ENCODE data around the gene PRELP. TPM values are rescaled to one million over a fixed set of nuclear protein-coding genes. Genes with fewer than 3 reads are reported as not detected.
A peak's percentile ranks its signal among the peaks of the same experiment; 100 is the strongest.

The PRELP gene
- total RNA-seq, 1 donor from 2014 or later: 0.07 TPM

DNA sequence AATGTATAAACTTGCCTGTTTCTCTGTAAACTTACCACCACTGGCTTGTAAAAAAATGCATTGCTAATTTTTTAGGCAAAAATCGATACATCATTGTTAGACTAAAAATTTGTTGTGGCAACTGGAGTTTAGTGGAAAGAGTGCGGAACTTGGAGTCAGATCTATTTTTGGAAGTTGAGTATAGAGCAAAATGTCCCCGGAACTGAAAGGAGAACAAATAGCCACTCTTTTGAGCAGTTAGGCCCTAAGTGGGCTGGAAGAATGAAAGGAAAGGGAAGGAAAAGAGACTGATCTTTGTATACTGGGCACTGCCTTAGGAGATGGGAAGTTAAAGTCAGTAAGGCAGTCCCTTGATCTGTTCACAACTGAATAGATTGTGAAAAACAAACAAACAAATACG lies 48.5 kb downstream of the PRELP start:
- H2AFZ ChIP-seq (ENCODE audit: low read depth, low read length): no peak overlapping the region
- Mint-ChIP-seq H3K27ac (ENCODE audit: unreplicated experiment) (peak overlapping the region; percentile 0), H3K4me1 (ENCODE audit: low read depth, unreplicated experiment) (peaks cover 19% of the 10 kb centered on the region)

DNA sequence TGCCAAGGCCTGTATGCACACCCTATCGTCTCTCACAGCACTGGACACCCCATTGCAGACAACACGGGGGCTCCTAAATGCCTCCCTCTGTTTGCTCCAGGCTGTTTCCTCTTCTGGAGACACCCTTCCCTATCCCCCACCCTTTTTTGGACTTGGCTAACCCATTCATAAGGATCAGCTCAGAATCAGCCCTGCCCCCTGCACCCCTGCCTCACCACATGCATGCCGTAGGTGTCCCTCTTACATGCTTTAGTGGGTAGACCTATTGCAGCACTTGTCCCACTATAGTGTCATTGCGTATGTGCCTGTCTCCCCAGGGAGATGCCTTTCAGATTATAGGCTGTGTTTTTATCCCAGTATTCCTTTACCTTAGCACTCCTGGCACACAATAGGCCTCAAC lies 49.2 kb downstream of the PRELP start:
- H3K9ac ChIP-seq (ENCODE audit: low read length): no peak overlapping the region
- no peak overlapping the region for H3K27ac Mint-ChIP-seq (ENCODE audit: unreplicated experiment)

More for the DNA sequence above, 48.5 kb downstream of the PRELP start:
- Histone ChIP-seq H3K27ac (ENCODE audit: low read depth, low read length) (no peak overlapping the region), H3K4me1 (ENCODE audit: insufficient read depth, low read length) (peaks cover 36% of the 10 kb centered on the region), H3K27me3 (ENCODE audit: insufficient read depth, low read length) (no peaks in the 10 kb centered on the region), H4K20me1 (ENCODE audit: insufficient read depth, low read length) (no peaks in the 10 kb centered on the region), H3K9ac (ENCODE audit: low read length) (no peak overlapping the region), H3K4me2 (ENCODE audit: low read length) (no peak overlapping the region), H3K9me3 (ENCODE audit: insufficient read depth, low read depth, low read length) (no peaks in the 10 kb centered on the region), H3K79me2 (ENCODE audit: insufficient read depth, low read length) (no peaks in the 10 kb centered on the region), H3K36me3 (ENCODE audit: insufficient read depth, low read length) (no peaks in the 10 kb centered on the region), H3K4me3 (ENCODE audit: insufficient read depth, low read depth, low read length) (no peak overlapping the region)
- no peak for FAIRE-seq
- no peak for TF ChIP-seq EZH2 (IDR thresholded peaks at IDR 0.05; ENCODE audit: insufficient read depth, low read length)
- TF ChIP-seq CTCF (IDR thresholded peaks at IDR 0.05; ENCODE audit: insufficient read depth, low read depth, low read length): no peak
- Mint-ChIP-seq H3K4me3 (ENCODE audit: unreplicated experiment) (no peak overlapping the region), H3K36me3 (ENCODE audit: low read depth, unreplicated experiment) (peaks cover 1% of the 10 kb centered on the region), H3K27me3 (ENCODE audit: low read depth, unreplicated experiment) (peaks cover 4% of the 10 kb centered on the region), H3K9me3 (ENCODE audit: unreplicated experiment) (no peaks in the 10 kb centered on the region)
- DNase-seq (ENCODE audit: low read depth): no peak

More for the DNA sequence above, 49.2 kb downstream of the PRELP start:
- Mint-ChIP-seq H3K9me3 (ENCODE audit: unreplicated experiment) (no peaks in the 10 kb centered on the region), H3K27me3 (ENCODE audit: low read depth, unreplicated experiment) (peaks cover 4% of the 10 kb centered on the region), H3K36me3 (ENCODE audit: low read depth, unreplicated experiment) (peaks cover 1% of the 10 kb centered on the region), H3K4me1 (ENCODE audit: low read depth, unreplicated experiment) (peaks cover 15% of the 10 kb centered on the region), H3K4me3 (ENCODE audit: unreplicated experiment) (no peak overlapping the region)
- no peaks in the 10 kb centered on the region for H3K79me2 ChIP-seq (ENCODE audit: insufficient read depth, low read length)
- no peak overlapping the region for H3K27ac ChIP-seq (ENCODE audit: low read depth, low read length)
- FAIRE-seq (no peak), DNase-seq (ENCODE audit: low read depth) (no peak)
- H3K4me2 ChIP-seq (ENCODE audit: low read length): no peak overlapping the region
- H2AFZ ChIP-seq (ENCODE audit: low read depth, low read length): no peak overlapping the region
- H3K4me3 ChIP-seq (ENCODE audit: insufficient read depth, low read depth, low read length): no peak overlapping the region
- H3K9me3 ChIP-seq (ENCODE audit: insufficient read depth, low read depth, low read length): no peaks in the 10 kb centered on the region
- no peaks in the 10 kb centered on the region for H3K36me3 ChIP-seq (ENCODE audit: insufficient read depth, low read length)
- H3K27me3 ChIP-seq (ENCODE audit: insufficient read depth, low read length): no peaks in the 10 kb centered on the region
- H3K4me1 ChIP-seq (ENCODE audit: insufficient read depth, low read length): peaks cover 29% of the 10 kb centered on the region
- TF ChIP-seq EZH2 (IDR thresholded peaks at IDR 0.05; ENCODE audit: insufficient read depth, low read length) (no peak), CTCF (IDR thresholded peaks at IDR 0.05; ENCODE audit: insufficient read depth, low read depth, low read length) (no peak)
- H4K20me1 ChIP-seq (ENCODE audit: insufficient read depth, low read length): no peaks in the 10 kb centered on the region

All from astrocyte (in vitro differentiated cells and primary cell).